DMS153 treated with DMSO at 0.1 percent for 48 hours (cell line): Measurements from ENCODE around the gene VPS11.
A peak's percentile ranks its signal among the peaks of the same experiment; 100 is the strongest.
"Not testable (repeated sequence)": the region's sequence is repeated elsewhere in the genome, so short reads cannot be mapped to it uniquely, and the experiment has no call there.

Source experiments
- DNase-seq: peaks from one replicate; lab custom pipeline; 2025; ENCODE audit not compliant: unreplicated experiment; lab: John Stamatoyannopoulos, UW

The VPS11 gene

DNA sequence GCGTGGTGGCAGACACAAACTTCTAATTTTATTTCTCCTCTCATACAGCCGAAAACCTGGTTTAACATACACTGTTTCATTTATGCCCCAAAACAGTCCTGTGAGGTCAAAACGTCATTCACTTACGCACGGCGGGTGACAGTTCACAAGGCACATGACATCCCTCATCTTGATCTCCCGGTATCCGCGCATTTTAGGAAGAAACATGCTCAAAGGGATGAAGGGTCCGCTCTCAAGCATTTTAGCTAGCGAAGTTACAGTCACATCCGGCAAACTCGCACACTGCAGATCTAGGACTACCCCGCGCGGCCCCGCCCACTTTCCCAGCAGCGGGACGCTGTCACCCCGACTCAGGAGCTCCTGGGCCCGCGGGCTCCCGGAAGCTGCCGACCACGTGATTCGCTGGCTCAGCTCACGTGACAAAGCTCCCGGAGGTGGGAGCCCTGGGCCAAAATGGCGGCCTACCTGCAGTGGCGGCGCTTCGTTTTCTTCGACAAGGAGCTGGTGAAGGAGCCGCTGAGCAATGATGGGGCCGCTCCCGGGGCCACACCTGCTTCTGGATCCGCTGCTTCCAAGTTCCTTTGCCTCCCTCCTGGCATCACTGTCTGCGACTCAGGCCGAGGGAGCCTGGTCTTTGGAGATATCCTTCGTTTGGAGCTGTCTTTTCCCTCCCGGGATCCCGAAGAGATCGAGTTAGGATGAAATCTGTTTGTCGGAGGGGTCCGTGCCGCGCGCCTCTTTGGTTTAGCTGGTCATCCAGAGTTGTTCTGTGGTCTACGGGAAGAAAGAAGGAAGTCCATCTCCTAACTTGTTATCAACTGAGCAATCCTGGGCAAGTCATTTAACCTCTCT, at the start of gene VPS11:
VPS11 (plus strand) TSS at position 448 of the 852 bp plus-strand sequence; CDS start at position 454, 6 bp downstream.
- peak; percentile 92 for DNase-seq

DNA sequence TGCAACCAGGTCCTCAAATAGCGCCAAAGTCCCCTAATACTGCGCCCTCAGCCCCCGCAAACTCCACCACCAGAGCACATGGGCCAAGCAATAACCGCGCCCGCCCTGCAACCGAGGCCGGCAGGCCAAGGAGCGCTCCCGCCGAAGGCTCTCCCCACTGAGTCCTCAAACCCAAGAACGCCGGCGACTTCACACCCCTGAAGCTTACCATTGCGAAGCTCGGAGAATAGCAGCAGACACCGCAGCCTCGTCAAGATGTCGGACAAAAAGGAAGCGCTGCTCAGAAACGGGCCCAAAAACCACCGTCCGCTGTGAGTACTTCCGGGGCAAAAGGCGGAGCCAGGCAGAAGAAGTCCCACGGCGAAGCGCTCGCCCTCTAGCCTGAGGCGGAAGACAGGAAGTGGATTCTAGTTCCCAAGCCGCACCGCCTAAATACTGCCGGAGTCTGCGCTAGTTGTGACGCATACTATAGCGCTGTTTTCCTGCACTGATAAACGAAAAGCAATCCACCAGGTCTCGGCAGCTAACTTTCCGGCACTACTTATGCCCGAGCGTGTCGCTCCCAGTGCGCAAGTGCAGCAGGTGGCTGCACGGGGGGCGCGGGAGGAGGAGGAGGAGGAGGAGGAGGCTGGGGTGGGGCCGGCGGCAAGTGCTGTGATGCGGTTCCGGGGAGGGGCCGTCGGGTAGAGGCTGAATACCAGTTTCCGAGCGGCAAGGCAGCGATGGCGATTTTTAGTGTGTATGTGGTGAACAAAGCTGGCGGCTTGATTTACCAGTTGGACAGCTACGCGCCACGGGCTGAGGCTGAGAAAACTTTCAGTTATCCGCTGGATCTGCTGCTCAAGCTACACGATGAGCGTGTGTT, 49.3 kb upstream of the VPS11 start, which contains the start of the genes RPS25 and TRAPPC4:
RPS25 (minus strand) TSS at position 270 of the 865 bp plus-strand sequence; CDS start at position 211, 59 bp downstream.
TRAPPC4 (plus strand) TSS at position 693 of the 865 bp plus-strand sequence; CDS start at position 723, 30 bp downstream.
- peak; percentile 94 for DNase-seq

DNA sequence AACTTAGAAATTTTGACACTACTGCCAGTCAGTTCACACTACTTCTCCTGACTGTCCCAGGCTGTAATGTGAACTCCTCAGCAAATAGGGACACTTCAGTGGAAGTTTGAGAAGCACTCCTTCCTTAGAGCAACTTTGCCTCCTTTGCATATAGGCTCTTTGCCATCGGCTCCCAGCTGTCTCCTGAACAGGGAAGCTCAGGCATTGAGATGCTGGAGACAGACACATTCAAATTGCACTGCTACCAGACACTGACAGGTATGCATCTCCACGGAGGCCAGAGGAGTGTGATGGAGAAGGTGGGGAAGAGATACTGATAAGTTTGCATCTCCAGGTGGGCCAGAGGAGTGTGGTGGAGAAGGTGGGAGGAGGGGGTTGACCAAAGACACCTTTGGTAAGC, 47.6 kb upstream of the VPS11 start:
- no peak for DNase-seq

DNA sequence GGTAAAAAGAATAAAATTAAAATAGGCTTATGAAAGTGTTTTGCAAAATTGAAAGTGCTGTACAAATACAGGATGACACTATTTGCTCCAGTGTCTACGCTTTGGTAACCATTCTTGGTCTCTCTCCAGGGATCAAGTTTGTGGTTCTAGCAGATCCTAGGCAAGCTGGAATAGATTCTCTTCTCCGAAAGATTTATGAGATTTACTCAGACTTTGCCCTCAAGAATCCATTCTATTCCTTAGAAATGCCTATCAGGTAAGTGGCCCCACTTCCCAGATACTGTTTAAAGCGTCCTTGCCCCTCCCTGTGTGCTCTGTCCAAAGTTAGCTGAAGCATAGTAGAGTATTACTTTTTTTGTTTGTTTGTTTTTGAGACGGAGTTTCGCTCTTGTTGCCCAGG, 46.0 kb upstream of the VPS11 start:
- DNase-seq: no peak

DNA sequence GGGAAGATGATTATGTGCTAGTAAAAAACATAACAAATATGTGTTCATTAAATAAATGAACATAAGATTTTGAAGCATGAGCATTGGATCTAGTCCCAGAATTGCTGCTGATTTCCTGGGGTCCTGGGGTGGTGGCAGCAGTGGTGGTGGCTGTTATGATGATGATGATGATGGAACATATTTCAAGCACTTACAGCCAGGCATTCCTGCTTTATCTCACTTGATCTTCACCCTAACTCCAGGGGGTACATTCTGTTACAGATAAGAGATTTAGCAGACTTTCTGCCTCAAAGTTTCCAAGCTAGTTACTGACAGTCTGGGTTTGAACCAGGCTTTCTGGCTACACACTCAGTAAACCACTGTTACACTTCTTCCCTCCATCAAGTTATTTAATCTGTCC, 43.9 kb upstream of the VPS11 start:
- no peak for DNase-seq

DNA sequence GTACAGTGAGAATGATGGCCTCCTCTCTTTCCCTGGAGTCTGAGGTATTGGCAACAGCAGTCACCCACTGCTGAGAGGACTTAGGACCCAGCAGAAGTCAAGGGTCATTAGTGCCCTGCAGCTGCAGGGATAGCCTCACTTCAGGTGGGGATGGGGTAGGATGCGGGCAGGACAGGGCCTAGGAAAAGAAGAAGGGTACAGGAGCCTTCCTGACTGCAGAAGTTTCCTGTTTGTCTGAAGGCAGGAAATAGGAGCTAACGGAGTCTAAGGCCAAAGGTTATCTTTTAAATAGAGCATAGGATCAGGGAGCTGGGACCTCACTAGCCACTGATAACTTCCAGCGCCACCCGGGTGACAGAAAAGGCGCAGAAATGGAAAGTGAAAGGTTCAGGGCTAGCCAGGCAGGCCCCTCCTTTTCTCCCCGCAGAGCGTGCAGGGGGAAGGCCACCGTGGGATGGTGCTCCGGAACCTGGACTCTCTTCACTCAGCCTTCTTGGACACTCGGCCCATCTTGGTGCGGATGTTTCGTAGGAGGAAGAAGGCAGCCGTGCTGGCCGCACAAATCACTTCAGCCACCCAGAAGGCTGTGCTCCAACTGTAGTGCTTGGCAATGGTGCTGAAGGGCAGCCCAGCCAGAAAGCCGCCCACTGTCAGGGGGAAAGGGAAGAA, 43.1 kb upstream of the VPS11 start:
- no peak for DNase-seq

DNA sequence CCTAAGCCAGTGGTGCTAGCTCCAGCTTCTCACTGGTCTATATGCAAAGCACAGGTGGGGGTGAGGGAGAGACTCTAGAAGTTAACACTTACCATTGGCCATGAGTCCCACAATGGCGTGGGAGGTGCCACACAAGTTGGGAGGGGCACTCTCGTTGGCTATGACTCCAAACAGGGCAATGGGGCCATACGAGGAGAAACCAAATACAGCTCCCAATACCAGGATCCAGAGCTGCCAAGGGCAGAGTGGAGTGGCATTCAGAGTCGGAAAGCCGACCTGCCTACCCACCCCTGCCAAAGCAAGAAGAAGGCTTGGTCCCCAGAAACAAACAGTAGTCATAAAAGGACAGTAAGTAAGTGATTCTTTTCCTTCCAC, 42.5 kb upstream of the VPS11 start:
- DNase-seq: no peak

DNA sequence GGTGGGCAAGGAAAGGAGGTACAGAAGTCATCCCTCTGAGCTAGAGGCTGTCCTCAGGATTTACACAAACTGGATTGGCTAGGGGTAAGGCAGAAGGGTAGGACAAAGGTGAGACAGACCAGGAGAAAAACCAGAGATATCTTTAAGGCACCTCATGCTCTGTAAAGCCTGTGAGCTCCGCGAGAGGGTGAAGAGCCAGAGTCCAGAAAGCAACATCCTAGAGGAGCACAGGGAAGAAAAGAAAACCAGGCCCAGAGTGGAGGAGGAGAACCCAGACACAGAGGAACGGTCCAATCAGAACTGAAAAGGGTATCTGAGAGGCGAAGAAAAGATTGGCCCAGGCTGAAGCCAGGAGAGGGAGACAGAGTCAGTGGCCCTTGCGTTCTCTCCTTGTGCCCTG, 42.1 kb upstream of the VPS11 start:
- DNase-seq: no peak

DNA sequence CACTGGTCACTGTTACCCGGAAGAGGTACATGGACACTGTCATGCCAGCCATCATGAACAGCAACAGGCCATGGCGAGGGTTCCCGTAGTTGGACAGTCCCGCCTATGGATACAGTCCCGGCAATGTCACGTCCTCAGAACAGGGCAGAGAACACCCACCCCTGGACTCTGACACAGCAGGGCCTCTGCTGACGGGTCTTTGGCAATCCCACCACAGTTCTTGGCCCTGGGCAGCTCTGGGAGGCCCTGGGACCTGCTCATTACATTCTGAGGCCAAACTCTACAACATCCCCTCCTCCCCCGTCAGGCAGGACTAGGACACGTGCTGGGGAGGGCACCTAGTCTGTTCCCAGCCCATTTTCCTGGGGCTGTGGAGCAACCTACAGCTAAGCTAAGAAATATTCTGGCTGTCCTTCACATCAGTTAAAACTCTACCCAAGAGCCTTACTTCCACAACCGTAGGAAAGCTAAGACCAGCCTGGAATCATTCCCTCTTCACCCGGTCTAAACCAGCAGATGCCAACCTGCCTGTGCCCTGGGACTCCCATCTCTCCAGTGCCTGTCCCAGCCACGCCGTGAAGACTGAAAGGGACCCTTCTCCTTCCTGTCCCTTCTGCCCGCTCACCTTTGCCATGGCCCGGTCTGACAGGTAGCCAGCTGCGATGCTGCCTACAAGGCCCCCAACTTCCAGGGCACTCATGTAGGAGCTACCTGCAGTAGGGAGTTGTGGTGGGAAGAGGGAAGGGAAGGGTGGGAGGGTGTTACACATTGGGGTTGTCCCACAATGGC, 41.4 kb upstream of the VPS11 start:
- DNase-seq: no peak

DNA sequence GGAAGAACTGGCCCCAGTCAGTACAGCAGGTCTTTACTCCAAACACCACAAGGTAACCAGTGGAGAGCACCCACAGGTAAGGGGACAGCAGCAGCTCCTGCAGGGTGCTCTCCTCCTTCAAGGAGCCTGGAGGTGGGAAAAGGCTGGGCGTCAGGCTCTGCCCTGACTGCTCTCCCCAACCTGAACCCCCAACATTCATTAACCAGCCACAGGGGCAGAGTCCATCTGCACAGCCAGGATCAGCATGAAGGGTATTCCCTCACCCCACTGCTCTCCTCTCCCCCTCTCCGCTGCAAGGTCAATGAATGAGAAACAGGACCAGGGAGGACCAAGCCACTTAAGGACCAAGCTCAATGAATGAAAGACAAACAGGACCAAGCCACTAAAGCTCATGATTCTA, 40.6 kb upstream of the VPS11 start:
- no peak for DNase-seq

DNA sequence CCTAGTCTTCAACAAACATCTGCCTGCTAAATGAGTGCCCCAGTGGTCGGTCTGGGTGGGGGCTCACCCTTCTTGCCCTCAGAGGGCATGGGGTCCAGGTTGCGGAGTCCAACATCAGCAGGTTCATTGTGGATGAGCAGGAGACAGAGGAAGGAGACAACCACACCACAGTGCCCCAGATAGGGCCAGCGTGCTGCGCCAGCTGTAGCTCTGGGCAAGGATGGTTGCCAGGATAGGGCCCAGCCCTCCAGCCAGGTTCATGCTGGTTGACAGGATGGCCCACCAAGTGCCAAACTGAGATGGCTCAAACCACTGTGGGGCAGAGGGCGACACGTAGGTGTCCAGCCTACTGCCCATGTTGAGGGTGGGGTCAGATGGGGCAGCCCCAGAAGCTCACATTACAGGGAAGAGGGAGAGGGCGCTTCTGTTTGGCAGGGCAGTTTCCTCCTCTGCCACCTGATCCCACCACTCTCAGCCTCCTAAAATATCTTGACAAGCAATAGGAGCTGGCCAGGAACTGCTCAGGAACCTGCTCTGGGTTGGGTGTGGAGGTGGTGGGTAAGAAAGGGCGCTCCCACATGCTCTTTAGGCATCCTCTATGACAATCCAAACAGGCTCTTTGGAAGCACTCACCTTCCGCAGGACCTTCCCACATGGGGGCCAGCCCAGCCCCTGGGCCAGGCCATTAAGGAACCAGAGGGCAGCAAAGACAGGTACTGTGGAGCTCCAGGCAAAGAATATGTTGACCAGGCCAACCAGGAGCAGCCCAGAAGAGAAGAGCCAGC, 39.9 kb upstream of the VPS11 start:
- DNase-seq: no peak

DNA sequence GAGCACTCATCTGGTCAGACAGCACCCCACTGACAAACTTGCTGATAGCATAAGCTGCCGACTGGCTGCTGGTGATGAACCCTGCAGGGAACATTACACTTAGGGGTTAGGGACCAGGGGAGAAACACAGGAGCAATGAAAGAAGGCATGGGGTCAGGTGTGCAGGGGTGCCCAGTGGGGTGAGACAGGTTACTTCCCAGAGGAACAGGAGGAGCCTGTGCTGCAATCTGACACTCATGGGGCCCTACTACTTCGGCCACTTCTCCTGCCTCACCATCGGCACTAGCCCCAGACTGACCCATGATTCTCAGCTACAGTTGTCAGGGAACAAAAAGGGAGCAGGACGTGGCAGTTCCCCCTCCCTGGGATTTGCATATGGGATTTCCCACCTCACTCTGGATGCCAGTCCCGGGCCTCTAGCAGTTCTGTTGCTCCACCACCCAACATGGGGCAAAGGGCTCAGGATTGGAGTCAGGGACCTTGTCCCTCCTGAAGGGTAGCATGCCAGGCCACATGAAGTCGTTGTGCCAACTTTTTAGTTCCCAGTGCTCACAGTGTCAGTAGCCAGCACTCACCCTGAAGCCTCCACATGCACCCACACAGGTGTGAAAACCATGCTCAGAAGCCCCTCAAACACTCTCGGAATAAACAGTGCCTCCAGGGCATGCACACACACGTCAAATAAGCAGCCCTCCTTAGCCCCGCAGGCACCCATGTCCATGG, 39.1 kb upstream of the VPS11 start:
- DNase-seq: no peak

DNA sequence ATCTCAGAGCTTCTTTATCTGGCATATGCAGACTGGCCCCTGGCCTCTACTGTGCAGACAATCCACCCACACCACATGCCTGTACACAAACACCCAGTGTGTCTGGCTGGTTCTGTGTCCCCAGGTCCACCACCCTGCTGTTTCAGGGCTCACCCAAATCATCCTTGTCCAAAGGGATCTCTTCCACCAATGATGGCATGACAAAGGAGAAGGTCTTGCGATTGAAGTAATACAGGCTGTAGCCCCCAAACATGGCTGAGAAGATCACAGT, 38.6 kb upstream of the VPS11 start:
- DNase-seq: no peak

DNA sequence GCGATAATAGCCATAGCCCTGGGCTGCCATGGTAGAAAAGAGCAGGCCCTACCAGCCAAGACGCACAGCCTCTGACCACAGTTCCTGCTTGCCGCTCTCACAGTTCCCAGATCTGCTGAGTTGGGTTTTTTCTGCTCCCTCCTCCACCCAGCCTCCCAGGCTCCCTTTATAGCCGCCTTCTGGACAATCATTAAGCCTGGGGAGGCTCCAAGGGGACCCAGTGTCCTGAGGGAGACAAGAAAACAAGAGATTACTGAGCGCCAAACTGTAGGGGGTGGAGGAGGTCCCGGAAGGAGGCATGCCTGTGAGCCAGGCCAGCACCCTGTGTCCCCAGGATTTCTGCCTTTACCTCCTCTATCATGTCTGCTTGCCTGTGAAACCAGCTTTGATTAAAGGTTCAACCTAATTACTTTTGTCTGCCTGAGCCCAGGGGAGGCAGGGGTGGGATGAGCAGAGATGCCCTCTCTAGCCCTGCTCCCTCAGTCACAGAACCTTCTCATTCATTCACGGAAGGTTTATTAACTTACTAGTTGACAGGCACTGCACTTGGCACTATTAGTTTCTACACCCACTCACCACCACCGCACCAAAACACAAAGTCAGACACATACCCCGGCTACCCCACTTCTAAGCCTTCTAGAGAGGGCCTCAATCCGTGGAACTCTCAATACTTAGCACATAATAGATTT, 38.1 kb upstream of the VPS11 start:
- DNase-seq: no peak

DNA sequence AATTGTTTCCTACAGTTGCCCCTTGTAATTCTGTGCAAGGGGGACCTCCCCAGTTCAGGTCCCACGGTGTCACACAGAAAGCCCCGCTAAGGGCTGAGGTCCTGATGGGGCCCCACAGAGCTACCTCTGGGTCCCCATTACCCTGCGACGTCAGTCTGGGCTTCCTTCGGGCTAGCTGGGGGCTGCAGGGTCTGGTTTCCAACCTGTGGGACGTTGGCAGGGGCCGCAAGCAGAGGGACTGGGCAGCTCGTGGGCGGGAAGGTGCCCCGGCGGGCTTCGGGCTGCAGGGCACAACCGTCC, 37.6 kb upstream of the VPS11 start:
- no peak for DNase-seq

DNA sequence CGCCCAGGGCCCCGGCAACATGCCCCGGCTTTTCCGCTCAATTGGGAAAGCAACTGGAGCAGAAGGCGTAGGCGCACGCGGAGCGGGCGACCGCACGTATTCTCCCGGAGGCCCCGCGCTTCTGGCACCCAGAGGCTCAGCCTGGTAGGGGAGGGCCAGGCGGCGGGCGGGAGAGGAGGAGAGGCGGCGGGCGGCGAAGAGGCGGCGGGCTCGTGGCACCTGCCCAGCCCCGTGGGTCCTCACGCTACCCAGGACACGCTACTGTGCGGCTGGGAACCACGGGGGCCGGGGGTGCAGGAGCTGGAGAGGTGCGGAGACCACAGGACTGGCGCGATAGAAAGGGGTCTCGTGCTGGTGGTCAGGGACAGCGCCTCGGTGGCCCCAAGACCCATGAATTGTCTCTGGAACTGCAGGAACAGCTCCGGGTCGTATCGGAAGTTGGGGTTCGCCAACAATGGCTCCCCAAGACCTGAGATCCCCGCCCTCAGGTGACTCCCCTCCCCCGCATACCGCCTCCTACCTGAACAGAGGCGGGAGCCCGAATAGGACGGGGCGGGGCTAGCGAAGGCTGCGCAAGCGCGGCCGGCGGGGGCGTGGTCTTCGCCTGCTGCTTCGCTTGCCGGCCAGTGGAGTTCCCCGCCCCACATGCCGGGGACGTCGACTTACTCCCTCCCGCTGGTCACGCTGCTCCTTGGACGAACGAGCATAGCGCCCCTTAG, 37.1 kb upstream of the VPS11 start, which contains the start of gene SLC37A4:
SLC37A4 (minus strand) TSS at position 549 of the 719 bp plus-strand sequence.
- peak; percentile 88 for DNase-seq

DNA sequence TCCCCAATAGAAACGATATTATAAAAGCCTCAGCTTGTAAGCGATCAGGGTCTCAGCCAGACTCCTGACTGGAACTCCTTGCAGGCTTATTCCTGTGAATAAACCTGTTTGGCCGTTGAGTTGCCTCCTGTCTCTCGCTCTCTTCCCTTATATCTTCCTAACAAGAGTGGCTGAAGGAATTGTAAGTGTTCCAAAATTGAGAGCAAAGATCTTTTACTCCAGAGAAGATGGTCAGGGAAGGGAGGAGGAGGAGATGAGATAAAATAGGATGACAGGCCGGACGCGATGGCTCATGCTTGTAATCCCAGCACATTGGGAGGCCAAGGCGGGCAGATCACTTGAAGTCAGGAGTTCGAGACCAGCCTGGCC, 35.7 kb upstream of the VPS11 start:
- DNase-seq: no peak

DNA sequence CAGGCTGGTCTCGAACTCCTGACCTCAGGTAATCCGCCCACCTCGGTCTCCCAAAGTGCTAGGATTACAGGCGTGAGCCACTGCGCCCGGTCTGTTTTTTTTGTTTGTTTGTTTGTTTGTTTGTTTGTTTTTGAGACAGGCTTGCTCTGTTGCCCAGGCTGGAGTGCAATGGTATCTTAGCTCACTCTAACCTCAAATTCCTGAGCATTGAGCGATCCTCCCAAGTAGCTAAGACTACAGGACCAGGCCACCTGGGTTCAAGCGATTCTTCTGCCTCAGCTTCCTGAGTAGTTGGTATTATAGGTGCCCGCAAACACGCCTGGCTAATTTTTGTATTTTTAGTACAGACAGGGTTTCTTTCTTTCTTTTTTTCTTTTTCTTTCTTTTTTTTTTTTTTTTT, 34.2 kb upstream of the VPS11 start:
- not testable (repeated sequence) for DNase-seq
